Measurements from ENCODE around the gene PITHD1.
"Not testable (repeated sequence)": the region's sequence is repeated elsewhere in the genome, so short reads cannot be mapped to it uniquely, and the experiment has no call there.

The PITHD1 gene

DNA sequence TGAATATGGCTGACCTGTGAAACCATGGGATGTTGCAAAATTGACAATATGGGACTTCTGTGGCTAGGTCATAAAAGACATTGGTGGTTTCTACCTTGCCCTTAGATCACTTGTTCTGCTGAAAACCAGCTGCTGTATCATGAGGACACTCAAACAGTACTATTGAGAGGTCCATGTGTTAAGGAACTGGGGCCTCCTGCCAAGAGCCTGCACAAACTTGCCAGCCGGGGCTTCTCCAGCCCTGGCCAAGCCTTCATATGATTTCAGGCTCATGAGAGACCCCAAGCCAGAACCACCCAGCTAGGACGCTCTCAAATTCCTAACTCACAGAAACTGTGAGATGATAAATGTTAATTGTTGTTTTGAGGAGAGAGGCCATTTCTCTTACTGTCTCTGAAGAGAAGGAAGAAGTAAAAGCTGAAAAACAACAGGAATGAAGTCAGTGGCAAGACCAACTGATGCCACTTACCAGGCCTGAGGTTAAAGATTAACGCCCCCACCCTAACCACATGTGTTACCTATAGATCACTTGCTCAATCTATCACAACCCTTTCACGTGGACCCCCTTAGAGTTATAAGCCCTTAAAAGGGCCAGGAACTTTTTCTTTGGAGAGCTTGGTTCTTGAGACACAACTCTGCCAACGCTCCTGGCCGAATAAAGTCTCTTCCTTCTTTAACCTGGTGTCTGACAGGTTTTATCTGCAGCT lies 3.9 kb upstream of the PITHD1 start:
- no peak for DNase-seq

DNA sequence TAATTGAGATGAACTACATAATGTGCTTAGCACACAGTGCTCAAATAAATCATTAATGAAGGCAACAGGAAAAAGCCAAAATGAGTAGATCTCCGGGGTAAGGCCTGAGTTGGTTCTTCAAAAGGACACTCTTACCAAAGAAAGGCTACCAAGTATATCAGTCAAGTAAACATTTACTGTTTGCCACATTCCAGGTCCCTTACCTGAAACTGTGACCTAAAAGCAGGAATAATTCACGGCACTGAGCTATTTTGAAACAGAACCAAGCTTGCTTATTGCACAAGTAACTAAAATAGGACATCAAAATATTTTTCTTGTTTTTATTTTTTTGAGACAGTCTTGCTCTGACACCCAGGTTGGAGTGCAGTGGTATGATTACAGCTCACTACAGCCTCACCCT lies 2.0 kb upstream of the PITHD1 start:
- DNase-seq, result no peak

DNA sequence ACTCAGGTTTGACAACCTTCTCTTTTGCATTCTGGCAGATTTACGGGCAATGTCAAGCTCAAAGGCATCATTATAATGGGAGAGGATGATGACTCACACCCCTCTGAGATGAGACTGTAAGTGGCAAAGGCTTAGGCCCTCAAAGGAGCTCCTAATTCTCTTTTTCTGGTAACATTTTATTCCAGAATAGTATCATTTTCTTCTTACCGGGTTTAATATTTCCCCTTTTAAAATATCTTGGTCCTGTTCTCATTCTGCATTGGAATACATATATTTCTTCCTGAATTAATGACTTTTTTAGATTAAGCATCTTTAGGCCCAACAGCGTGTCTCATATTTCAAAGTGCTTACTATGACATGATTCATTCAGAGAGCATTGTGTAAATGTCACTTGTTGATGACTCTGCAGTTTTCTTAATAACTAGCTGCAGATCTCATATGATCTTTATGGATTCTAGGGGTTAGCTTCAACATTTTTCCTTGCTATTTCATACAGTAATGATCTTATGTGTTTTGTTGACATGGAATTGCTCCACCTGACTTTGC lies 1.7 kb downstream of the PITHD1 start:
- no peak for DNase-seq

DNA sequence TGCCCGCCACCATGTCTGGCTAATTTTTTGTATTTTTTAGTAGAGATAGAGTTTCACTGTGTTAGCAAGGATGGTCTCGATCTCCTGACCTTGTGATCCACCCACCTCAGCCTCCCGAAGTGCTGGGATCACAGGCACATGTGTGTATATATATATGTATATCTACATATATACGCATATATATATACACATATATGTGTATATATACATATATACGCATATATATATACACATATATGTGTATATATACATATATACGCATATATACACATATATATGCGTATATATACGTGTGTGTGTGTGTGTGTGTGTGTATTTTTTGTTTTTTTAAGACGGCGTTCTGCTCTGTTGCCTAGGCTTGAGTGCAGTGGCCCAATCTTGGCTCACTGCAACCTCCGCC lies 4.9 kb downstream of the PITHD1 start:
- DNase-seq, result not testable (repeated sequence)

DNA sequence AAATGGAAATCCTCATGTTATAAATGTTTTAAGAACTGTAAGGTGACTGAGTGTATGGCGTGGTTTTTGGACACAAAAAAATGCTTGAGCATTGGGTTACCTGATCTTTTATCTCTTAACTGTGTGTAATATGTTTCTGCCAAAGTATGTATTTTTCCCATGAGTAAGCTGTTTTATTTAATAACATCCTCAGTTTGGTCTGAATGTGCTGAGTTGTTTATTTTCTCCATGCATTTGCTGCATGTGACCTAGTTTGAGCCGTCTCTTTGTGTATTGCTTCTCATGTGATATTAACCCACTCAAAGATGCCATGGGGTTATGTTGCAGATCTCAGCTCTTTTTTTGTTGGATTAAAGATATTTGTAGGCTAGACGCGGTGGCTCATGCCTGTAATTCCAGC lies 6.6 kb downstream of the PITHD1 start:
- no peak for DNase-seq

DNA sequence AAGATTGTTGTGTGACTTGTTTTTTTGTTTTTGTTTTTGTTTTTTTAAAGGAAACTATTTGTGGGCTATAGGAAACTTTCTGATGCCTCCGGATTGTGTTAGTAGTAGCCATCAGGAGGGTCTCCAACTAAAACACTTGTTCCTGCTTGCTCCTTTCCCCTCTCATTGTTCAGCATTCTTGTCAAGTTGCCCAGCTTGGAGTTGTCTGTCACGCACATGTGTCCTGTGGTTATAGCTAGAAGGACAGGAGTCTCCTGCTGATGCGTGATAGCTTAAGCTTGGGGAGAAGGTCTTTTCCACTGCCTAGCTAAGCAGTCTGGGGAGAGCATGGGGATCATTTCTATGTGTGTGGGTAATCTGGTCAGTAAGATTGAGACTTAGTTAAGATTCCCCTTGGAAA lies 9.5 kb downstream of the PITHD1 start:
- DNase-seq, result no peak

DNA sequence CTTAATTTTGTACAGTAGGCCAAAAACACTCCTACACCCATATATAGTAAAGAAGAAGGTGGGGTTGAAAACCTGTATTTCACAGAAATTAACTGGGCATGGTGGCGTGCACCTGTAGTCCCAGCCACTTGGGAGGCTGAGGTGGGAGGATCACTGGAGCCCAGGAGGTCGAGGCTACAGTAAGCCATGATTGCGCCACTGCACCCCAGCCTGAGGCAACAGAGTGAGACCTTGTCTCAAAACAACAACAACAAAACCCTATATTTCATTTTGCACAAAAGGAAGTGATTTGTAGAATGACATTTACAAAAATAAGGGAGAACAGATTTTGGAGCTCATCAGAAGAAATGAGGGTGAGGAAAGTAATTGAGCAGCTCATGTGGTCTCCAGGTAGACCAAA lies 10.5 kb downstream of the PITHD1 start:
- no peak for DNase-seq

DNA sequence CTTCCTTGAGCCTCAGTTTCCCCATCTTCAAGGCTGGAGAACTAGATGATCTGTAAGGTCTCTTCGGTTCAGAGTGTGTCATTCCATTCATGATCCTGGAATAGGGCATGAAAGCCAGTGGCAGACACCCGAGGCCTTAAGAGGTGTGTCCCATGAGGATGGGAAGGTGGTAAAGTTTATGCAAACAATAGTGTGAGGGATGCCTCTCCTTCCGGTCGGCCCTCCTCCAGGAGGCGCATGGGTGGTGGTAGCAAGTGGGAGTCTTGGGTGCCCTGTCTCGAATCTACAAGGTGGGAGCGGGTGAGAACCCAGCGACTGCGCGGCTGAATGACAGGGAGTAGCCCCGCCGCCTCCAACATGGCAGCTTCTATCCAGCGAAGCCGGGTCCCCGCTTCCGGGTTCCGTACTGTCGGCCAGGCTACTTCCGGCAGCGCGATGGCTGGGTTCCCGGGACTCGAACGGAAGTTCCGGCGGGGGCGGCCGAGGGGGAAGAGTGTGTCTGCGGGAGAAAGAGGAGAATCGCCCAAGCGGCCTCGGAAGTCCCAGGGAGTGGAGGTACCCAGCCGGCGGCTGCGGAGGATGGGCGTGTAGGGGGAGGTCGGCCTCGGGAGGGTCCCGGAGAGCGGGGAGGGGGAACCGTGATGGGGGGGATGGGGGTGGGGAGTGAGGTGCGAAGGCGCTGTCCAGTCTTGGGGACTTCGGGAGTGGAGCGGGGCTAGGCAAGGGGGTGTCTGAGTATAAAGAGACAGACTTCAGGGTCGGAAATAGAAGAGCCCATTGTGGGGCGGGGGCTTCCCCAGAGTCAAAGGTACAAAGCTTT lies 12.7 kb downstream of the PITHD1 start, which contains the start of gene LYPLA2:
Gene LYPLA2, plus strand, starts transcription at position 450 of the 820 bp plus-strand sequence. CDS start 1,538 bp downstream, outside the sequence.
- DNase-seq, result peak; percentile 93

DNA sequence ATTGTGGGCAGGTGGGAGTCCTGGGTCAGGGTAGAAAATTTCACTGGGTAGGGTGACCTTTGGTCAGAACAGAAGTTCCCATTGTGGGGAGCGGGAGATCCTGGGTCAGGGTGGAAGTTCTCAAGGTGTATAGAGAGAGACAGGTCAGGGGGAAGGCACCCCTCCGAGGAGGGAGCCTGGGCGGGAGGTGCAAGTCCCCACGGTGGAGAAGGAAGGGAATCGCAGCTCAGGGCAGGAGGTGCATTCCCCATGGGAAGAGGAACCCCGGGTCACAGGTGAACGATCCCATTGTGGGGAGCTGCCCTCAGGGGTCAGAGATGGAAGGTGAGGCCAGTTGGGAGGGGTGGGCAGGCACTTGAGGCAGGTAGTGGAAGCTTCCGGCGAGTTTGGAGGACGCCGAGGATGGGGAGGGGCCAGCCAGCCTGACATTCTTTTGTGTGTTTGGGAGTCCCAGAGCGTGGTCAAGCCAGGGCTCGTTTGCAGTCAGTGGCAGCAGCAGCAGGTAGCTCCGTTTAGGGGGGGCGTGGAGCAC lies 13.4 kb downstream of the PITHD1 start:
- DNase-seq, result no peak

DNA sequence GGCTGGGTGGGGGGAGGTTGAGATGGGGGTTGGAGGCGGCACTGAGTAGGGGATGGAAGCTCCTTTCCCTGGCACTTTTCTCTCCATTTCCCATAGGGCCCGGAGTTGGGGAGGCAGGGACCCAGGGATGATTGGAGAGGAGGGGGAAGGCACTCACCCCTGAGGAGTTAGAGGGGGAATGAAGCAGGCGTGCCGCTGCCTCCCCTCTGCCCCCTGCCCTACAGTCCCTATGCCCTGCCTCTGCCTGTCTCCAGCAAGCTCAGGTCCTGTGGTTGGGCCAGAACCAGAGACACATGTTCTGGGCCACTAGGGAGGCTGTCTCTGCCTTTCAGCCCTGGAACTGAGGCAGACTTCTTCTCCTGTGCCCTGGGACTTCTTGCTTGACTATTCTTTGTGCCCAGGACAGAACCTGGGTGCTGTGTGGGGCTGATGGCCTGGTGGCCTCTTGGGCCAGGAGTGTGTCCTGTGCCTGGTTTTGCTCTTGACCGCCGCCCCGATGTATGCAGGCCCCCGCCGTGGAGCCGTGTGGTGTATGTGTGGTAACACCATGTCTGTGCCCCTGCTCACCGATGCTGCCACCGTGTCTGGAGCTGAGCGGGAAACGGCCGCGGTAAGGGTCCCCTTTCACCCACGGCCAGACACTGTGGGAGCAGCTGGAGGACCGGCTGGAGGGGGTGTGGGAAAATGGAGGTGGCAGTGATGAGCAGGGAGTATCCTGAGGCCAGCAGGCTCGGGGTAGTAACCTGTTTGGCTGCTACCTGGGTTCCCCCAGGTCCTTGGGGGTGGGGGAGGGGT lies 14.1 kb downstream of the PITHD1 start:
- DNase-seq, result no peak

DNA sequence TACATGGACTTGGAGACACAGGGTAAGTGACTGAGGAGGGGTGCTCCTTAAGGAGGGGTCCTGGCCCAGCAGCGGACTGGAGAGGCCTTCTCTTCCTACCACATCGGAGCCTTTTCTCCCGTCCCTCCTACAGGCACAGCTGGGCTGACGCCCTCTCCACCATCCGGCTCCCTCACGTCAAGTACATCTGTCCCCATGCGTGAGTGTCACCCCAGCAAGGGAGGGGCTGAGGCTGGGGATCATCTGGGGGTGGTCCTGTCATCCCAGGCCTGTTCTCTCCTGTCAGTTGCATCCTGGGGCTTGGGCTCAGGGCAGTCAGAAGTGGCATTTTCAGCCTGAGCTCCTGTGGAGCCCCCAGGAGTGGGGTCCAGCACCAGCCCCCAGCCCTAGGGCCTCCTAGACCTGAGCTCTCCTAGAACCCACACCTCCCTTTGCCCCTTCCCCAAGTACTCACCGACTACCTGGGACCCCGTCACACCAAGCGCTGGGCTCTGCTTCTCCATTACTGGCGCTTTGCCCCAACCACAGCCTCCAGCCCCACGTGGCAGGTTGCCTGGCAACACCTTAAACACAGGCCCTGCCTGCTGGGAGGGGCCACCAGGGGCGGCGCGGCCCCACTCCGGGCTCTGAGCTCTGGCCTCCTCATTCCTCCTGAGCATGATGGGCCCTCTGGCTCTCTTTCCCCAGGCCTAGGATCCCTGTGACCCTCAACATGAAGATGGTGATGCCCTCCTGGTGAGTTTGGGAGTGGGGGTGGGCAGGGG lies 15.0 kb downstream of the PITHD1 start:
- no peak for DNase-seq

DNA sequence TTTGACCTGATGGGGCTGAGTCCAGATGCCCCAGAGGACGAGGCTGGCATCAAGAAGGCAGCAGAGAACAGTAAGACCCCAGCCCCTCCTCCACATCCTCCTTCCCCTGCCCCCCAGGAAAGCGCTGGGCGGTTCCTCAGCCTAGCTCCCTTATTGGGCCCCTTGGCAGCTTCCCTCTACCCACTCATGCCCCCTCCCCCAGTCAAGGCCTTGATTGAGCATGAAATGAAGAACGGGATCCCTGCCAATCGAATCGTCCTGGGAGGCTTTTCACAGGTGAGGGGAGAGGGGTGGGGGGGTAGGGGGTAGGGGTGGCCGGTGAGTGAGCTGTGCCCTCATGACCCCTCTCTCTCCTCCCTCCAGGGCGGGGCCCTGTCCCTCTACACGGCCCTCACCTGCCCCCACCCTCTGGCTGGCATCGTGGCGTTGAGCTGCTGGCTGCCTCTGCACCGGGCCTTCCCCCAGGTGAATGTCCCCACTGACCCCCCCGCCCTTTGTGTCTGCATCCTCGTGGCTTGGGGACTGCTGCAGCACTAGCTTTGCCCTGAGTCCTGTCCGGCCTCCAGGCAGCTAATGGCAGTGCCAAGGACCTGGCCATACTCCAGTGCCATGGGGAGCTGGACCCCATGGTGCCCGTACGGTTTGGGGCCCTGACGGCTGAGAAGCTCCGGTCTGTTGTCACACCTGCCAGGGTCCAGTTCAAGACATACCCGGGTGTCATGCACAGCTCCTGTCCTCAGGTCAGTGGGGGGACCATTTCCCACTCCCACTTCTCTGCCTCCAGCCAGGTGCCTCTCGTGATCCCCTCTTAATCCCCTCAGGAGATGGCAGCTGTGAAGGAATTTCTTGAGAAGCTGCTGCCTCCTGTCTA lies 15.9 kb downstream of the PITHD1 start:
- DNase-seq, result no peak

DNA sequence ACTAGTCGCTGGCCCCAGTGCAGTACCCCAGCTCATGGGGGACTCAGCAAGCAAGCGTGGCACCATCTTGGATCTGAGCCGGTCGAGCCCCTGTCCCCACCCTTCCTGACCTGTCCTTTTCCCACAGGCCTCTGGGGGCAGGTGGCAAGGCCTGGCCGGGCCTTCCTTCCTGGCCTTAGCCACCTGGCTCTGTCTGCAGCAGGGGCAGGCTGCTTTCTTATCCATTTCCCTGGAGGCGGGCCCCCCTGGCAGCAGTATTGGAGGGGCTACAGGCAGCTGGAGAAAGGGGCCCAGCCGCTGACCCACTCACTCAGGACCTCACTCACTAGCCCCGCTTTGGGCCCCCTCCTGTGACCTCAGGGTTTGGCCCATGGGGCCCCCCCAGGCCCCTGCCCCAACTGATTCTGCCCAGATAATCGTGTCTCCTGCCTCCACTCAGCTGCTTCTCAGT lies 16.5 kb downstream of the PITHD1 start:
- DNase-seq, result not testable (repeated sequence)

DNA sequence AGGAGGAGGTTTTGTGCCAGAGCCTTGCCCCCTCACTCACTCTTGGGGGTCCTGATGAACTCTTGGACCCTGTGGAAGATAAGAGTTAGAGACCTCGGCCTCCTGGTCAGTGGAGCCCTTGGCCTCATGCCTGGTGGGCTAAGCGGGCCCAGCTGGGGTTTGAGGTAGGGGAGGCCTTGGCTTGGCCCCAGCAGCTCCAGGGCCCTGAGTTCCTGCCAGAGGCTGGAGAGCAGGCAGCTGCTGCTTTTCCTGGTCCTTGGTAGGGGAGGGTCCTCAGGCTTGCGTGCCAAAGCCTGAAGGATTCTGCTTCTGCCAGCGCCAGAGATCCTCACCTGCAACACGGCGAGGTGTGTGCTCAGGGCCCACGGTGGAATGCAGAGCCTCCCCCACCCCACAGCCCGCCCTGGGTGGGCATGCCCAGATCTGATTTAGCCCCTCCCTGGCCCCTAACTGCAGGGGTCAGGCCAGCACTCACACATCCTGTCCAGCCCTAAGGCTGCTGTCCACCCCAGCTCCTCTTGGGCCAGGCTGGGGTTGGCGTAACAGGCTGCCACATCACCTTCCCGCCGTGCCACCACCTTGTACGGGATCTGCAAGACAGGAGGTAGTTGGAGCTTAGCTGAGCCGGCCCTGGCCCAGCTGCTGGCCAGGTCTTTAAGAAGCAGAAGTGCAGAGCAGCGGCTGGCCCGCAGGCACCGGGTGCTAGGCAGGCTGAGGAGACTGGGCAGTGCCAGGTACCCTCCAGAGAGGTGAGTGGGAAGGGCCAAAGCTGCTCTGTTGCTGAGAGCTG lies 17.7 kb downstream of the PITHD1 start:
- DNase-seq, result no peak

DNA sequence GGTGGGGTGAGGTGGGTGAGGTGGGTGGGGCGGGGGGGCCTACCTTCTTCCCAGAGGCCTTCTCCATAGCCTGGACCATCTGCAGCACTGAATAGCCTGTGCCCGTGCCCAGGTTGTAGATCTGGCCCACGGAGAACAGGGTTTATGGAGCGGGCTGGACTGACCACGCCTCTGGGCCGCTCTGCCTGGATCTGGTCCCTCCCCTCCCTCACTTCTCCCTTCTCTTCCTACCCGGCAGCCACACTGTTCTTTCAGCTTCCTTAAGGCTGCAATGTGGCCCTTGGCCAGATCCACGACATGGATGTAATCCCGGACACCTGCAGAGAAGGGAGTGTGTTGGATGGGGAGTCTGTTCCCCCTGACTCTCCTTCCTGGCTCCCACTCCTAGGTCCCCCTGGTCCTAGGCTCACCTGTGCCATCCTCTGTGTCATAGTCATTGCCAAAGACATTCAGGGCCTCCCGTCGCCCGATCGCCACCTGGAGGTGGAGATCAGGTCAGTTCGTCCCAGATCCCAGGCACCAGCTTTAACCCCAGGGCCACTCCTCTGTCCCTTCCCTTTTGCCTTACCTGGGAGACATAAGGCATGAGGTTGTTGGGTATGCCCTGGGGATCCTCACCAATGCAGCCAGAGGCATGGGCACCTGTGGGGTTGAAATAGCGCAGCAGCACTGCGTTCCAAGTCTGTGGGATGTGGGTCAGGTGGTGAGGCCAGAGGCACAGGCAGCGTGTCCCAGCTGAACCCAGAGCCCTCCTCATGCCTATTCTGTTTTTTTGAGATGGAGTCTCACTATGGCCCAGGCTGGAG lies 18.5 kb downstream of the PITHD1 start:
- no peak for DNase-seq

DNA sequence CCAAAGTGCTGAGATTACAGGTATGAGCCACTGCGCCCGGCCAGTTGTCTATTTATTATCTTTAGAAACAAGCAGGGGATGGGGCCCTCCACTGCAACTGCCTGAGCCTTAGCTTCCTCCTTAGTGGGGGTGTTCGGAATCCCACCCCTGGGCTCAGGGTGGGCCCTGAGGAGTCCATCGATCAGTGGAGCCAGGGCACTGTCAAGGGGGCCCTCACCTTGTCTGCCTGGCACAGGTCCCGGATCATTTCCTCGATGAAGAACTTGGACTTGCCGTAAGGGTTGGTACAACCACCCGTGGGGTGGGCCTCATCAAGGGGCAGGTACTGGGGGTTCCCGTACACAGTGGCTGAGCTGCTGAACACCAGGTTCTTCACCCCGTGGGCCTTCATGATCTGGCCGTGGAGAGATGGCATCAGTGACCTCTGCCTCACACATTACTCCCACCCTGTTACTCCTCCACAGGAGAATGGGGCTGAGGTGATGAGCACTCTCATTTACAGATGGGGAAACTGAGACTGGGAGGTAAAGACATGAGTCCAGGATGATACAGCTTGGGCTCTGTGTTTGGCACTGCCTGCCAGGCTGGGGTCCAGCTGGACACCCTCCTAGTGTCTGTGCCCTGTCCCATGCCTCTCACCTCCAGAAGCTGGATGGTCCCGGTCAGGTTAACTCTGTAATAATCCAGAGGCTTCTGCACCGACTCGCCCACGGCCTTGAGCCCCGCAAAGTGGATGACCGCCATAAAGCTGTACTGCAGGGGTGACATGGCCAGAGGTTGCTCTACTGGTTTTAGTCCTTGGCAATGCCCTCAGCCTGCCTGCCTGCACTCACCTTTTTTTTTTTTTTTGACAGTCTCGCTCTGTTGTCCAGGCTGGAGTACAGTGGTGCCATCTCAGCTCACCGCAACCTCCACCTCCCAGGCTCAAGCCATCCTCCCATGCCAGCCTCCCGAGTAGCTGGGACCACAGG lies 19.5 kb downstream of the PITHD1 start:
- no peak for DNase-seq

DNA sequence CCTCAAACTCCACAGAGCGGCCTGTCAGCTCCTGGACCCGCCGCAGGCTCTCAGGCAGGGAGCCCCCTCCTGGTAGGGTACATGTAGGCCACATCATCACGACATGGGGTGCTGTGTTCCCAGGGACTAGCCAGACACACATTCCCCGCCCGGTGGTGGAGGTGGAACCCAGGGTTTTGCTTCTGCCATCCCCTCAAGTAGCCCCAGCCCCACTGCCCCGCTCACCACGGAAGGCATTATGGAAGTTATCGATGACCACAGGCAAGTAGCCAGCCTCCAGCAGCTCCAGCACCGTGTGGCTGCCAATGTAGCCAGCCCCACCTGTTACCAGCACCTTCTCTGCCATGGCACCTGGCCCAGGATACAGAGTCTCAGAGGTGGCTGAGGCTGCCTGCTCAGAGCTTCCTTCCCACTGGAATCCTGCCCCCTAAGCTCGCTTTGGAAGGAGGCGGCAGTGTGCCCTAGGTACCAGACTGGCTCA lies 20.5 kb downstream of the PITHD1 start:
- DNase-seq, result no peak

DNA sequence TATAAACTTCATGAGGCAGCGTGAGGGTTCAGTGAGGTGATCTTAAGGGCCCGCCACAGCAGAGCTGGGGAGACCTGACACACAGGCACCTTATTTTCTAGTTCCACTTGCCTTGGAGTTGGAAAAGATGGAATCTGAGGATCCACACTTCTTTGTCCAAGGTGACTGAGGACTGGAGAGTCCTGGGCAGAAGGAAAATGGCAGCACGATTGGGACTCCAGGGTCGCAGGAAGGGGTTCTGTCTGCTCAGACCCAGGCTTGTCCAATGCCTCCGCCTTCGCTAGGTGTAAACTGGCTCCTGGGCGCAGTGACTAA lies 21.0 kb downstream of the PITHD1 start:
- DNase-seq, result no peak
